Caco-2 (cell line): ENCODE results near the gene KRAS. TPM values are rescaled to one million over a fixed set of nuclear protein-coding genes. Genes with fewer than 3 reads are reported as not detected.

Experiments
- BruUV-seq: library from RNA; stranded (reverse); fragments of 400-500 nt; replicated peaks from 2 replicates; lab custom pipeline; 2021; lab: Mats Ljungman, UMichigan
- CTCF ChIA-PET: fragments of 300-600 bp; sonication (Branson Sonifier 250); formaldehyde crosslinking; loops from one replicate; lab custom pipeline; 2022; ENCODE audit warnings: antibody characterized with exemption; lab: Charles Lee
- POLR2A ChIA-PET: fragments of 300-600 bp; sonication (Branson Sonifier 250); formaldehyde crosslinking; loops from one replicate; lab custom pipeline; 2022; ENCODE audit warnings: antibody characterized with exemption; lab: Charles Lee
- DNase-seq, 2 experiments: peaks; one replicate each; pipeline versions ENCODE4 v3.0.0 to v3.0.0-alpha.2; 2020 to 2022
- H3K27me3 ChIP-seq: replicated peaks from 2 replicates; pipeline ENCODE4 v1.6.0; 2011; ENCODE audit warnings: low read length; ENCODE audit not compliant: control insufficient read depth, insufficient read depth
- H3K36me3 ChIP-seq: 2 replicates; pipeline ENCODE4 v1.5.1; 2011; ENCODE audit warnings: low read length; ENCODE audit not compliant: control insufficient read depth, insufficient read depth
- H3K4me1 ChIP-seq: fragments of 250-450 bp; sonication (Bioruptor Pico); 2 replicates; pipeline ENCODE4 v1.5.1; 2020; ENCODE audit warnings: mild to moderate bottlenecking
- H3K4me3 ChIP-seq: 2 replicates; pipeline ENCODE4 v1.5.1; 2011; ENCODE audit warnings: low read depth, mild to moderate bottlenecking, control low read depth, low read length
- H3K9me3 ChIP-seq: fragments of 250-450 bp; sonication (Bioruptor Pico); 2 replicates; pipeline ENCODE4 v1.5.1; 2020; ENCODE audit warnings: mild to moderate bottlenecking, moderate library complexity
- H3K27ac Mint-ChIP-seq: one replicate; pipeline ENCODE4 v1.8.0; 2022; ENCODE audit warnings: mixed read lengths; ENCODE audit not compliant: unreplicated experiment
- H3K27me3 Mint-ChIP-seq: one replicate; pipeline ENCODE4 v1.8.0; 2022; ENCODE audit warnings: mixed read lengths; ENCODE audit not compliant: insufficient read depth, unreplicated experiment
- H3K36me3 Mint-ChIP-seq: one replicate; pipeline ENCODE4 v1.8.0; 2022; ENCODE audit warnings: mild to moderate bottlenecking, mixed read lengths; ENCODE audit not compliant: insufficient read depth, unreplicated experiment
- H3K4me1 Mint-ChIP-seq: one replicate; pipeline ENCODE4 v1.8.0; 2022; ENCODE audit warnings: low read depth, mixed read lengths; ENCODE audit not compliant: unreplicated experiment
- H3K4me3 Mint-ChIP-seq: one replicate; pipeline ENCODE4 v1.8.0; 2022; ENCODE audit warnings: mild to moderate bottlenecking, moderate library complexity, mixed read lengths; ENCODE audit not compliant: unreplicated experiment
- H3K9me3 Mint-ChIP-seq: one replicate; pipeline ENCODE4 v1.8.0; 2022; ENCODE audit warnings: mixed read lengths; ENCODE audit not compliant: unreplicated experiment
- intact Hi-C: fragments of 100-400 bp; cut with micrococcal nuclease; formaldehyde crosslinking; loops from one replicate; pipeline ENCODE4 v1.10.0; 2022; ENCODE audit not compliant: unreplicated experiment
- total RNA-seq: library from RNA; stranded (reverse); gene quantifications from 2 replicates; pipeline ENCODE4 v1.2.3, GENCODE V29; 2022
- TF ChIP-seq, protein P1 (sequence below), 2 experiments: fragments of 200-600 bp in 1 of 2; IDR thresholded peaks; 1 replicate in 1 of 2; 2 replicates in 1 of 2; pipeline versions ENCODE4 v1.5.1 to v1.8.0; 2011 to 2022; ENCODE audit warnings: antibody characterized with exemption in 1 of 2, control low read depth in 1 of 2, inconsistent platforms in 1 of 2, low read depth in 1 of 2, low read length in 1 of 2, mild to moderate bottlenecking in 1 of 2, moderate library complexity in 1 of 2; ENCODE audit not compliant: insufficient read depth in 1 of 2, severe bottlenecking in 1 of 2, unreplicated experiment in 1 of 2

KRAS gene
- total RNA-seq, 1 experiment from 2014 or later: 179 TPM

- Histone ChIP-seq H3K4me3 (no peak overlapping the region), H3K36me3 (no peaks in the 10 kb centered on the region), H3K4me1 (0 out of 2 replicates have a peak, but pooled peaks cover 6% of the 10 kb centered on the region), H3K9me3 (peaks cover 6% of the 10 kb centered on the region; the same call in 1 of the 2 replicates), H3K27me3 (no peaks in the 10 kb centered on the region)
- Mint-ChIP-seq H3K27me3 (no peaks in the 10 kb centered on the region), H3K4me1 (peaks cover 15% of the 10 kb centered on the region), H3K4me3 (no peak overlapping the region), H3K36me3 (no peaks in the 10 kb centered on the region), H3K9me3 (peaks cover 38% of the 10 kb centered on the region), H3K27ac (no peak overlapping the region)
- DNase-seq: no peak
- ChIA-PET CTCF (no interaction called here), POLR2A (no interaction called here)
- BruUV-seq: no TSS peak
- TF ChIP-seq, protein P1, sequence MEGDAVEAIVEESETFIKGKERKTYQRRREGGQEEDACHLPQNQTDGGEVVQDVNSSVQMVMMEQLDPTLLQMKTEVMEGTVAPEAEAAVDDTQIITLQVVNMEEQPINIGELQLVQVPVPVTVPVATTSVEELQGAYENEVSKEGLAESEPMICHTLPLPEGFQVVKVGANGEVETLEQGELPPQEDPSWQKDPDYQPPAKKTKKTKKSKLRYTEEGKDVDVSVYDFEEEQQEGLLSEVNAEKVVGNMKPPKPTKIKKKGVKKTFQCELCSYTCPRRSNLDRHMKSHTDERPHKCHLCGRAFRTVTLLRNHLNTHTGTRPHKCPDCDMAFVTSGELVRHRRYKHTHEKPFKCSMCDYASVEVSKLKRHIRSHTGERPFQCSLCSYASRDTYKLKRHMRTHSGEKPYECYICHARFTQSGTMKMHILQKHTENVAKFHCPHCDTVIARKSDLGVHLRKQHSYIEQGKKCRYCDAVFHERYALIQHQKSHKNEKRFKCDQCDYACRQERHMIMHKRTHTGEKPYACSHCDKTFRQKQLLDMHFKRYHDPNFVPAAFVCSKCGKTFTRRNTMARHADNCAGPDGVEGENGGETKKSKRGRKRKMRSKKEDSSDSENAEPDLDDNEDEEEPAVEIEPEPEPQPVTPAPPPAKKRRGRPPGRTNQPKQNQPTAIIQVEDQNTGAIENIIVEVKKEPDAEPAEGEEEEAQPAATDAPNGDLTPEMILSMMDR (IDR thresholded peaks at IDR 0.05; ENCODE audit: insufficient read depth in 1 of 2, low read depth in 1 of 2, low read length in 1 of 2, severe bottlenecking in 1 of 2, unreplicated experiment in 1 of 2): no peak
- intact Hi-C loops: no loop called here
Measured at GRCh38 chr12:25286837-25287236, 36.1 kb upstream of the KRAS start.

- no peaks in the 10 kb centered on the region for H3K27me3 Mint-ChIP-seq
- DNase-seq: peak in 1 of 2 experiments; percentile 15
- Histone ChIP-seq H3K36me3 (no peaks in the 10 kb centered on the region), H3K9me3 (peaks cover 6% of the 10 kb centered on the region; the same call in 1 of the 2 replicates), H3K4me3 (no peak overlapping the region), H3K27me3 (no peaks in the 10 kb centered on the region), H3K4me1 (0 out of 2 replicates have a peak, but pooled peaks cover 6% of the 10 kb centered on the region)
- no peak overlapping the region for H3K4me3 Mint-ChIP-seq
- peaks cover 27% of the 10 kb centered on the region for H3K9me3 Mint-ChIP-seq
- CTCF ChIA-PET: no interaction called here
- H3K36me3 Mint-ChIP-seq: no peaks in the 10 kb centered on the region
- H3K4me1 Mint-ChIP-seq: peaks cover 15% of the 10 kb centered on the region
- POLR2A ChIA-PET: no interaction called here
- intact Hi-C loops: no loop called here
- TF ChIP-seq, protein P1 (IDR thresholded peaks at IDR 0.05; ENCODE audit: insufficient read depth in 1 of 2, low read depth in 1 of 2, low read length in 1 of 2, severe bottlenecking in 1 of 2, unreplicated experiment in 1 of 2): no peak
- H3K27ac Mint-ChIP-seq: no peak overlapping the region
- no TSS peak for BruUV-seq
Measured at GRCh38 chr12:25284024-25284423, 33.3 kb upstream of the KRAS start.

GRCh38 chr12:25283006-25283405 lies 32.3 kb upstream of the KRAS start:
- H3K4me3 Mint-ChIP-seq: no peak overlapping the region
- POLR2A ChIA-PET: no interaction called here

More at GRCh38 chr12:25283006-25283405, 32.3 kb upstream of the KRAS start:
- TF ChIP-seq, protein P1 (IDR thresholded peaks at IDR 0.05; ENCODE audit: insufficient read depth in 1 of 2, low read depth in 1 of 2, low read length in 1 of 2, severe bottlenecking in 1 of 2, unreplicated experiment in 1 of 2): no peak
- peaks cover under 1% of the 10 kb centered on the region; the same call in 1 of the 2 replicates for H3K9me3 ChIP-seq
- H3K36me3 ChIP-seq: no peaks in the 10 kb centered on the region
- 0 out of 2 replicates have a peak, but pooled peaks cover 6% of the 10 kb centered on the region for H3K4me1 ChIP-seq
- no peak for DNase-seq
- no peaks in the 10 kb centered on the region for H3K27me3 ChIP-seq
- H3K4me3 ChIP-seq: no peak overlapping the region
- Mint-ChIP-seq H3K27me3 (no peaks in the 10 kb centered on the region), H3K27ac (no peak overlapping the region), H3K9me3 (peaks cover 27% of the 10 kb centered on the region), H3K36me3 (no peaks in the 10 kb centered on the region), H3K4me1 (peaks cover 15% of the 10 kb centered on the region)
- no TSS peak for BruUV-seq
- CTCF ChIA-PET: no interaction called here
- intact Hi-C loops: no loop called here
